WTC11 (cell line): ENCODE data around the gene CAGE1. TPM values are rescaled to one million over a fixed set of nuclear protein-coding genes. Genes with fewer than 3 reads are reported as not detected.

Source experiments
- AR ChIP-seq: fragments of 250-450 bp; sonication (Bioruptor Pico); IDR thresholded peaks from 2 replicates; pipeline ENCODE4 v1.9.0; 2021; ENCODE audit warnings: mild to moderate bottlenecking
- ATF1 ChIP-seq: sonication (generic); formaldehyde crosslinking; IDR thresholded peaks from 2 replicates; pipeline ENCODE4 v1.8.1; 2023; ENCODE audit warnings: mild to moderate bottlenecking, moderate library complexity, missing genetic modification reagents
- ATF3 ChIP-seq: sonication (generic); formaldehyde crosslinking; conservative IDR thresholded peaks from 2 replicates; pipeline ENCODE4 v1.8.1; 2022; ENCODE audit warnings: mild to moderate bottlenecking, missing genetic modification reagents
- ATF6 ChIP-seq: sonication (generic); formaldehyde crosslinking; IDR thresholded peaks from 2 replicates; pipeline ENCODE4 v1.8.1; 2023; ENCODE audit warnings: mild to moderate bottlenecking, missing genetic modification reagents
- CREB1 ChIP-seq: sonication (generic); formaldehyde crosslinking; IDR thresholded peaks from 2 replicates; pipeline ENCODE4 v1.8.0; 2023; ENCODE audit warnings: mild to moderate bottlenecking, missing genetic modification reagents
- ESRRA ChIP-seq: sonication (generic); formaldehyde crosslinking; IDR thresholded peaks from 2 replicates; pipeline ENCODE4 v1.8.1; 2022; ENCODE audit warnings: mild to moderate bottlenecking, missing genetic modification reagents, borderline replicate concordance
- GRHL2 ChIP-seq: fragments of 250-450 bp; sonication (Bioruptor Pico); IDR thresholded peaks from 2 replicates; pipeline ENCODE4 v1.8.0; 2022; ENCODE audit warnings: mild to moderate bottlenecking, moderate library complexity; ENCODE audit not compliant: insufficient replicate concordance, severe bottlenecking
- MXD4 ChIP-seq: fragments of 250-450 bp; sonication (Bioruptor Pico); IDR thresholded peaks from 2 replicates; pipeline ENCODE4 v1.8.0; 2021; ENCODE audit warnings: mild to moderate bottlenecking, moderate library complexity, borderline replicate concordance
- NR3C1 ChIP-seq: sonication (generic); formaldehyde crosslinking; conservative IDR thresholded peaks from 2 replicates; pipeline ENCODE4 v1.8.1; 2023; ENCODE audit warnings: low read depth, mild to moderate bottlenecking, missing genetic modification reagents
- OVOL2 ChIP-seq: fragments of 250-450 bp; sonication (Bioruptor Pico); IDR thresholded peaks from 2 replicates; pipeline ENCODE4 v1.9.0; 2021; ENCODE audit warnings: mild to moderate bottlenecking, borderline replicate concordance
- SMAD4 ChIP-seq: sonication (generic); formaldehyde crosslinking; IDR thresholded peaks from 2 replicates; pipeline ENCODE4 v1.8.0; 2022; ENCODE audit warnings: mild to moderate bottlenecking, missing genetic modification reagents
- SP1 ChIP-seq: sonication (generic); formaldehyde crosslinking; conservative IDR thresholded peaks from 2 replicates; pipeline ENCODE4 v1.8.1; 2022; ENCODE audit warnings: missing genetic modification reagents
- ZNF232 ChIP-seq: sonication (generic); formaldehyde crosslinking; IDR thresholded peaks from 2 replicates; pipeline ENCODE4 v1.8.0; 2022; ENCODE audit warnings: mild to moderate bottlenecking, missing genetic modification reagents
- ZNF263 ChIP-seq: sonication (generic); formaldehyde crosslinking; IDR thresholded peaks from 2 replicates; pipeline ENCODE4 v1.8.1; 2022; ENCODE audit warnings: low read depth, mild to moderate bottlenecking, moderate library complexity, missing genetic modification reagents
- ZNF416 ChIP-seq: fragments of 250-450 bp; sonication (Bioruptor Pico); IDR thresholded peaks from 2 replicates; pipeline ENCODE4 v1.9.0; 2021; ENCODE audit warnings: mild to moderate bottlenecking, inconsistent platforms
- ZNF671 ChIP-seq: fragments of 250-450 bp; sonication (Bioruptor Pico); IDR thresholded peaks from 2 replicates; pipeline ENCODE4 v1.8.0; 2021; ENCODE audit warnings: mild to moderate bottlenecking
- ZSCAN18 ChIP-seq: fragments of 250-450 bp; sonication (Bioruptor Pico); IDR thresholded peaks from 2 replicates; pipeline ENCODE4 v2.1.2; 2022; ENCODE audit warnings: mild to moderate bottlenecking, moderate library complexity
- total RNA-seq: library from RNA; stranded (reverse); gene quantifications from 3 replicates; pipeline ENCODE4 v1.2.3, GENCODE V29; 2021
- TF ChIP-seq, protein P1 (sequence below): sonication (generic); formaldehyde crosslinking; IDR thresholded peaks from 2 replicates; pipeline ENCODE4 v1.8.0; 2022; ENCODE audit warnings: mild to moderate bottlenecking, missing genetic modification reagents
- TF ChIP-seq, protein P2 (sequence below): sonication (generic); formaldehyde crosslinking; IDR thresholded peaks from 2 replicates; pipeline ENCODE4 v1.8.1; 2023; ENCODE audit warnings: mild to moderate bottlenecking, missing genetic modification reagents, moderate library complexity
- TF ChIP-seq, protein P3 (sequence below): sonication (generic); formaldehyde crosslinking; IDR thresholded peaks from 2 replicates; pipeline ENCODE4 v1.8.0; 2022; ENCODE audit warnings: mild to moderate bottlenecking, missing genetic modification reagents
- TF ChIP-seq, protein P4 (sequence below): sonication (generic); formaldehyde crosslinking; IDR thresholded peaks from 2 replicates; pipeline ENCODE4 v1.8.1; 2022; ENCODE audit warnings: missing genetic modification reagents, borderline replicate concordance
- TF ChIP-seq, protein P5 (sequence below): sonication (generic); formaldehyde crosslinking; IDR thresholded peaks from 2 replicates; pipeline ENCODE4 v1.8.1; 2022; ENCODE audit warnings: low read depth, mild to moderate bottlenecking, moderate library complexity, missing genetic modification reagents, borderline replicate concordance

Gene CAGE1
- total RNA-seq, 1 experiment from 2014 or later = 0.07 TPM

DNA sequence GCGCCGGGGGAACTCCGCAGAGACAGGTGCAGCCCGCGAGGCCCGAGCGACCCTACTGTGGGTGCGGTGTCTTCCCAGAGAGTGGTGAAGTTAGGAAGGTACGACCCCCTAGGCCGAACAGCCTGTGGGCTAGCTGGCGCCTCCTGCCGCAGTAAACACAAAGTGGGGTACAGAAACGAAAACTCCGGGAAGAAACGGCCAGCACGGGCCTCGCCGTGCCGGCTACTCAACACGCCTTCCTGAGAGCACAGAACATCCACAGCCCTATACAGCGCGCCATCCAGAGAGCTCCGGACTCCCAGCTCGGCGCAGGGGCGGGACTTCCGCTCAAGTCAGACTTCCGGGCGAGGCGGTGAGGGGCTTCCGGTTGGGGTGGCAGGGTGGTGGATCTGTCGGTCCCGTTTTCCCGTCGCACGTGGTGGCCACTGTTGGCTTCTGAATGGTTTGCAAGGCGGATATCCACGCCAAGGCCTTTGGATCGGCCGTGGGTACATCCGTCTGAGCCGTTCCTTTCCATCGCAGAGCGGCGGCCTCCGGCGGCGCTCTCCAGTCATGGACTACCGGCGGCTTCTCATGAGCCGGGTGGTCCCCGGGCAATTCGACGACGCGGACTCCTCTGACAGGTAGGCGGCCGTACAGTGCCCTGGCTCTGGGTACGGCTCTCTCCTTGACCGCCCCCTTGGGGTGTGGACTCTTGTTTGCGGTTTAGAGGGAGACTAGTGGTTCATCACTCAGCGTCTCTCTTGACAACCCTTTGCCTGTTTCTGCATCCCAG, at the start of gene CAGE1, which contains the start of gene RIOK1 (continued):
- TF ChIP-seq ZSCAN18 (CRISPR knock-in tag) (no peak), ZNF671 (no peak), ZNF232 (CRISPR knock-in tag) (peak; percentile 15; the same call in 1 of the 2 replicates), ATF3 (CRISPR knock-in tag) (no peak), NR3C1 (CRISPR knock-in tag) (no peak), AR (CRISPR knock-in tag) (no peak), MXD4 (no peak), GRHL2 (CRISPR knock-in tag) (no peak), SP1 (CRISPR knock-in tag) (0 out of 2 replicates have a peak, but pooled peaks have one; percentile 56), ATF6 (CRISPR knock-in tag) (no peak), ZNF263 (CRISPR knock-in tag) (no peak), ZNF416 (CRISPR knock-in tag) (no peak), ESRRA (no peak), OVOL2 (CRISPR knock-in tag) (no peak), SMAD4 (CRISPR knock-in tag) (no peak), ATF1 (CRISPR knock-in tag) (0 out of 2 replicates have a peak, but pooled peaks have one; percentile 52), CREB1 (CRISPR knock-in tag) (no peak)
- TF ChIP-seq, protein P1, sequence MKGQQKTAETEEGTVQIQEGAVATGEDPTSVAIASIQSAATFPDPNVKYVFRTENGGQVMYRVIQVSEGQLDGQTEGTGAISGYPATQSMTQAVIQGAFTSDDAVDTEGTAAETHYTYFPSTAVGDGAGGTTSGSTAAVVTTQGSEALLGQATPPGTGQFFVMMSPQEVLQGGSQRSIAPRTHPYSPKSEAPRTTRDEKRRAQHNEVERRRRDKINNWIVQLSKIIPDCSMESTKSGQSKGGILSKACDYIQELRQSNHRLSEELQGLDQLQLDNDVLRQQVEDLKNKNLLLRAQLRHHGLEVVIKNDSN (CRISPR knock-in tag) = peak; percentile 35; the same call in 1 of the 2 replicates
- TF ChIP-seq, protein P2, sequence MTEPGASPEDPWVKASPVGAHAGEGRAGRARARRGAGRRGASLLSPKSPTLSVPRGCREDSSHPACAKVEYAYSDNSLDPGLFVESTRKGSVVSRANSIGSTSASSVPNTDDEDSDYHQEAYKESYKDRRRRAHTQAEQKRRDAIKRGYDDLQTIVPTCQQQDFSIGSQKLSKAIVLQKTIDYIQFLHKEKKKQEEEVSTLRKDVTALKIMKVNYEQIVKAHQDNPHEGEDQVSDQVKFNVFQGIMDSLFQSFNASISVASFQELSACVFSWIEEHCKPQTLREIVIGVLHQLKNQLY (CRISPR knock-in tag) = no peak
- TF ChIP-seq, protein P3, sequence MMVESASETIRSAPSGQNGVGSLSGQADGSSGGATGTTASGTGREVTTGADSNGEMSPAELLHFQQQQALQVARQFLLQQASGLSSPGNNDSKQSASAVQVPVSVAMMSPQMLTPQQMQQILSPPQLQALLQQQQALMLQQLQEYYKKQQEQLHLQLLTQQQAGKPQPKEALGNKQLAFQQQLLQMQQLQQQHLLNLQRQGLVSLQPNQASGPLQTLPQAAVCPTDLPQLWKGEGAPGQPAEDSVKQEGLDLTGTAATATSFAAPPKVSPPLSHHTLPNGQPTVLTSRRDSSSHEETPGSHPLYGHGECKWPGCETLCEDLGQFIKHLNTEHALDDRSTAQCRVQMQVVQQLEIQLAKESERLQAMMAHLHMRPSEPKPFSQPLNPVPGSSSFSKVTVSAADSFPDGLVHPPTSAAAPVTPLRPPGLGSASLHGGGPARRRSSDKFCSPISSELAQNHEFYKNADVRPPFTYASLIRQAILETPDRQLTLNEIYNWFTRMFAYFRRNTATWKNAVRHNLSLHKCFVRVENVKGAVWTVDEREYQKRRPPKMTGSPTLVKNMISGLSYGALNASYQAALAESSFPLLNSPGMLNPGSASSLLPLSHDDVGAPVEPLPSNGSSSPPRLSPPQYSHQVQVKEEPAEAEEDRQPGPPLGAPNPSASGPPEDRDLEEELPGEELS (CRISPR knock-in tag) = 0 out of 2 replicates have a peak, but pooled peaks have one; percentile 60
- TF ChIP-seq, protein P4, sequence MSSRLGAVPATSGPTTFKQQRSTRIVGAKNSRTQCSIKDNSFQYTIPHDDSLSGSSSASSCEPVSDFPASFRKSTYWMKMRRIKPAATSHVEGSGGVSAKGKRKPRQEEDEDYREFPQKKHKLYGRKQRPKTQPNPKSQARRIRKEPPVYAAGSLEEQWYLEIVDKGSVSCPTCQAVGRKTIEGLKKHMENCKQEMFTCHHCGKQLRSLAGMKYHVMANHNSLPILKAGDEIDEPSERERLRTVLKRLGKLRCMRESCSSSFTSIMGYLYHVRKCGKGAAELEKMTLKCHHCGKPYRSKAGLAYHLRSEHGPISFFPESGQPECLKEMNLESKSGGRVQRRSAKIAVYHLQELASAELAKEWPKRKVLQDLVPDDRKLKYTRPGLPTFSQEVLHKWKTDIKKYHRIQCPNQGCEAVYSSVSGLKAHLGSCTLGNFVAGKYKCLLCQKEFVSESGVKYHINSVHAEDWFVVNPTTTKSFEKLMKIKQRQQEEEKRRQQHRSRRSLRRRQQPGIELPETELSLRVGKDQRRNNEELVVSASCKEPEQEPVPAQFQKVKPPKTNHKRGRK (CRISPR knock-in tag) = no peak
- TF ChIP-seq, protein P5, sequence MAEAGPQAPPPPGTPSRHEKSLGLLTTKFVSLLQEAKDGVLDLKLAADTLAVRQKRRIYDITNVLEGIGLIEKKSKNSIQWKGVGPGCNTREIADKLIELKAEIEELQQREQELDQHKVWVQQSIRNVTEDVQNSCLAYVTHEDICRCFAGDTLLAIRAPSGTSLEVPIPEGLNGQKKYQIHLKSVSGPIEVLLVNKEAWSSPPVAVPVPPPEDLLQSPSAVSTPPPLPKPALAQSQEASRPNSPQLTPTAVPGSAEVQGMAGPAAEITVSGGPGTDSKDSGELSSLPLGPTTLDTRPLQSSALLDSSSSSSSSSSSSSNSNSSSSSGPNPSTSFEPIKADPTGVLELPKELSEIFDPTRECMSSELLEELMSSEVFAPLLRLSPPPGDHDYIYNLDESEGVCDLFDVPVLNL (CRISPR knock-in tag) = no peak
